OCI-LY7 (cell line): Measurements from ENCODE around the gene MED25. TPM values are rescaled to one million over a fixed set of nuclear protein-coding genes. Genes with fewer than 3 reads are reported as not detected.

ENCODE experiments used
- BruUV-seq: library from RNA; stranded (reverse); fragments of 400-500 nt; replicated peaks from 2 replicates; lab custom pipeline; 2021; lab: Mats Ljungman, UMichigan
- CTCF ChIA-PET: fragments of 300-600 bp; sonication (Branson Sonifier 250); formaldehyde crosslinking; loops from one replicate; lab custom pipeline; 2022; ENCODE audit warnings: antibody characterized with exemption; ENCODE audit not compliant: unreplicated experiment; lab: Charles Lee
- POLR2A ChIA-PET: fragments of 300-600 bp; sonication (Branson Sonifier 250); formaldehyde crosslinking; loops from one replicate; lab custom pipeline; 2022; ENCODE audit warnings: antibody characterized with exemption; lab: Charles Lee
- DNase-seq: peaks from one replicate; pipeline ENCODE4 v3.0.0-alpha.2; 2015; ENCODE audit warnings: low spot score
- H2AFZ ChIP-seq: fragments of 200-600 bp; sonication (generic), shearing (Covaris generic); 2 replicates; pipeline ENCODE4 v1.6.1; 2014; ENCODE audit warnings: mild to moderate bottlenecking, antibody characterized with exemption, low read length, moderate library complexity
- H3K27ac ChIP-seq: fragments of 200-600 bp; sonication (generic); 2 replicates; pipeline ENCODE4 v1.5.1; 2014; ENCODE audit warnings: mixed run types, low read depth, mild to moderate bottlenecking, moderate library complexity, low read length, inconsistent platforms; ENCODE audit not compliant: poor library complexity, severe bottlenecking
- H3K36me3 ChIP-seq: fragments of 200-600 bp; sonication (generic); 2 replicates; pipeline ENCODE4 v1.6.1; 2014; ENCODE audit warnings: mild to moderate bottlenecking, antibody characterized with exemption, low read length, moderate library complexity, mixed read lengths; ENCODE audit not compliant: insufficient read depth
- H3K4me1 ChIP-seq: fragments of 200-600 bp; sonication (generic); 2 replicates; pipeline ENCODE4 v1.5.1; 2014; ENCODE audit warnings: mild to moderate bottlenecking, low read length; ENCODE audit not compliant: insufficient read depth, poor library complexity, severe bottlenecking
- H3K4me2 ChIP-seq: fragments of 200-600 bp; sonication (generic); 2 replicates; pipeline ENCODE4 v1.6.1; 2014; ENCODE audit warnings: mild to moderate bottlenecking, low read length
- H3K4me3 ChIP-seq: fragments of 200-600 bp; sonication (generic); 2 replicates; pipeline ENCODE4 v1.5.1; 2014; ENCODE audit warnings: mild to moderate bottlenecking, low read depth, low read length; ENCODE audit not compliant: poor library complexity, severe bottlenecking
- H3K79me2 ChIP-seq: fragments of 200-600 bp; sonication (generic); 2 replicates; pipeline ENCODE4 v1.6.1; 2016; ENCODE audit warnings: low read depth, mild to moderate bottlenecking, low read length, moderate library complexity, mixed read lengths; ENCODE audit not compliant: insufficient read depth
- H3K9me2 ChIP-seq: fragments of 200-600 bp; sonication (generic); 2 replicates; pipeline ENCODE4 v1.6.1; 2016; ENCODE audit warnings: mild to moderate bottlenecking, low read length, mixed read lengths; ENCODE audit not compliant: insufficient read depth
- H3K9me3 ChIP-seq: fragments of 200-600 bp; sonication (generic); 2 replicates; pipeline ENCODE4 v1.6.1; 2014; ENCODE audit warnings: mild to moderate bottlenecking, mixed run types, low read length, mixed read lengths
- H4K20me1 ChIP-seq: fragments of 200-600 bp; sonication (generic); 2 replicates; pipeline ENCODE4 v1.6.1; 2014; ENCODE audit warnings: mild to moderate bottlenecking, antibody characterized with exemption, low read length, moderate library complexity, mixed read lengths; ENCODE audit not compliant: insufficient read depth
- CTCF ChIP-seq: fragments of 200-600 bp; sonication (generic); conservative IDR thresholded peaks from 2 replicates; pipeline ENCODE4 v1.5.1; 2014; ENCODE audit warnings: mild to moderate bottlenecking, antibody characterized with exemption, low read length, moderate library complexity, mixed read lengths
- EZH2phosphoT487 ChIP-seq: fragments of 200-600 bp; sonication (generic); IDR thresholded peaks from 2 replicates; pipeline ENCODE4 v1.6.1; 2018; ENCODE audit warnings: low read depth, borderline replicate concordance, mild to moderate bottlenecking, mixed run types, antibody characterized with exemption, low read length, moderate library complexity, mixed read lengths
- intact Hi-C: fragments of 100-400 bp; cut with micrococcal nuclease; formaldehyde crosslinking; loops from one replicate; pipeline ENCODE4 v1.10.0; 2022; ENCODE audit not compliant: unreplicated experiment
- total RNA-seq, 2 experiments: library from RNA; depleted of rRNA in 1 of 2; stranded (reverse); fragments of >200 nt in 1 of 2; shearing (Covaris generic) in 1 of 2; gene quantifications; 2 replicates each; pipeline ENCODE4 v1.2.3, GENCODE V29; 2014 to 2022

The MED25 gene
- total RNA-seq, 2 experiments from 2014 or later, result 85.1 to 111 TPM

- no TSS peak for BruUV-seq
- ChIA-PET POLR2A (no interaction called here), CTCF (no interaction called here)
- DNase-seq, result no peak
- H3K36me3 ChIP-seq, result peaks cover 69% of the 10 kb centered on the region
- TF ChIP-seq CTCF, result no peak
- no peak for TF ChIP-seq EZH2phosphoT487
- H3K4me3 ChIP-seq, result no peak overlapping the region
- no peaks in the 10 kb centered on the region for H3K9me2 ChIP-seq
- H4K20me1 ChIP-seq, result peaks cover 20% of the 10 kb centered on the region
- H3K4me1 ChIP-seq, result peaks cover 22% of the 10 kb centered on the region
- intact Hi-C loops, result no loop called here
- H2AFZ ChIP-seq, result no peak overlapping the region
- H3K27ac ChIP-seq, result no peak overlapping the region
- H3K79me2 ChIP-seq, result peaks cover 24% of the 10 kb centered on the region
- no peak overlapping the region for H3K4me2 ChIP-seq
- H3K9me3 ChIP-seq, result no peaks in the 10 kb centered on the region
These were observed 37.2 kb downstream of the MED25 start for GRCh38 chr19:49855277-49855675.

- Histone ChIP-seq H3K9me2 (no peaks in the 10 kb centered on the region), H3K9me3 (no peaks in the 10 kb centered on the region), H2AFZ (no peak overlapping the region), H4K20me1 (peaks cover 20% of the 10 kb centered on the region), H3K4me2 (no peak overlapping the region), H3K79me2 (peaks cover 24% of the 10 kb centered on the region), H3K36me3 (peaks cover 75% of the 10 kb centered on the region), H3K4me1 (peaks cover 21% of the 10 kb centered on the region), H3K4me3 (no peak overlapping the region), H3K27ac (no peak overlapping the region)
- DNase-seq, result no peak
- no TSS peak for BruUV-seq
- POLR2A ChIA-PET, result no interaction called here
- intact Hi-C loops, result no loop called here
- TF ChIP-seq CTCF, result no peak
- no peak for TF ChIP-seq EZH2phosphoT487
- CTCF ChIA-PET, result no interaction called here
These were observed 37.8 kb downstream of the MED25 start for GRCh38 chr19:49855676-49856573.

DNA sequence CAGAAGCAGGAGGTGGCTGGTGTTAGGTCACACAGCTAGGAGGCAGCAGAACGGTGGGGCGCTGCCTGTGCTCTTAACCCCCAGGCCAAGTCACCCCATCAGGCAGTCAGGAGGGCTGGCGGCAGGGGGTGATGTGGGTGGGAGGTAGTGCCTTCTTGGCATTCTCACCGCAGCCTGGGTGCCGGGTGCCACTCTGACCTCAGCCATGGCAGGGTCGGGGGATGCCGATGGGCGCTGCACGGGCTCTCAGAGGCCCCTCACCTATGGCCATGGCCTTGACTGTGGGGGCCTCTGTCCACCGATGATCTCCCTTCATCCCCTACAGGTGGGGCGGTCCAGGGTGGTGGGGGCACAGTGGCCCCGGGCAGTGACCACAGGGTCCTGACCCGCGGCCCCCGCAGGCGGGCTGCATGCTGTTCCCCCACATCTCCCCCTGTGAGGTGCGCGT, 38.5 kb downstream of the MED25 start:
- BruUV-seq, result no TSS peak
- Histone ChIP-seq H3K27ac (no peak overlapping the region), H3K9me3 (no peaks in the 10 kb centered on the region), H3K4me2 (no peak overlapping the region), H2AFZ (no peak overlapping the region), H3K4me1 (peaks cover 21% of the 10 kb centered on the region), H3K4me3 (no peak overlapping the region), H3K36me3 (peaks cover 82% of the 10 kb centered on the region), H3K79me2 (peaks cover 24% of the 10 kb centered on the region), H3K9me2 (no peaks in the 10 kb centered on the region), H4K20me1 (peaks cover 20% of the 10 kb centered on the region)
- TF ChIP-seq EZH2phosphoT487, result no peak
- TF ChIP-seq CTCF, result no peak
- CTCF ChIA-PET, result no interaction called here
- intact Hi-C loops, result no loop called here
- POLR2A ChIA-PET, result no interaction called here
- DNase-seq, result no peak
